Erythroblast (primary cell): ENCODE data around the gene MYO9B.

Experiments used
- GATA1 ChIP-seq: IDR thresholded peaks from 2 replicates; pipeline ENCODE4 v1.6.1; 2011; ENCODE audit warnings: low read depth, mild to moderate bottlenecking, control low read depth, low read length, moderate library complexity
- POLR2A ChIP-seq: IDR thresholded peaks from 2 replicates; pipeline ENCODE4 v1.6.1; 2011; ENCODE audit warnings: mild to moderate bottlenecking, low read length

DNA sequence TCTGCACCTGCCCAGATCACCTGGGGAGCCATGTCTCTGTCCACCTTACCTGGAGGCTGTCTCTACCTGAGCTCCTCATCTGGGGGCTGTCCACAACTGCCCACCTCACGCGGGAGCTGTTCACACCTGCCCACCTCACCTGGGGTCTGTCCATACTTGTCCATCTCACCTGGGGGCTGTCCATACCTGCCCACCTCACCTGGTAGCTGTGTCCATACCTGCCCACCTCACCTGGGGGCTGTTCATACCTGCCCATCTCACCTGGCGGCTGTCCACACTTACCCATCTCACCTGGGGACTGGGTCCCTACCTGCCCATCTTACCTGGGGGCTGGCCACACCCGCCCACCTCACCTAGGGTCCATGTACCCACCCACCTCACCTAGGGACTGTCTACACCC lies 38.9 kb upstream of the MYO9B start:
- TF ChIP-seq POLR2A (no peak), GATA1 (no peak)
